Keratinocyte (primary cell): ENCODE data around the gene CYP4B1. TPM values are rescaled to one million over a fixed set of nuclear protein-coding genes. Genes with fewer than 3 reads are reported as not detected.

Experiments used
- DNase-seq: peaks from one replicate; pipeline ENCODE4 v3.0.0-alpha.2; 2011; ENCODE audit warnings: low read depth, missing footprints, low spot score
- FAIRE-seq: peaks from 2 replicates; lab custom pipeline; 2011; peaks lifted over from hg19 to GRCh38; lab: Jason Lieb, UNC
- H2AFZ ChIP-seq: 2 replicates; pipeline ENCODE4 v1.6.0; 2012; ENCODE audit warnings: low read length, control low read depth, inconsistent platforms; ENCODE audit not compliant: control insufficient read depth
- H3K27ac ChIP-seq: 2 replicates; pipeline ENCODE4 v1.5.1; 2011; ENCODE audit warnings: low read length; ENCODE audit not compliant: control insufficient read depth, insufficient read depth
- H3K27me3 ChIP-seq: 3 replicates; pipeline ENCODE4 v1.6.0; 2011; ENCODE audit warnings: low read length; ENCODE audit not compliant: control insufficient read depth, insufficient read depth; ENCODE audit errors: extremely low read depth
- H3K36me3 ChIP-seq, 2 experiments: 2 replicates in 1 of 2; 3 replicates in 1 of 2; pipeline ENCODE4 v1.5.1; 2011; ENCODE audit warnings: low read length in 2 of 2, mild to moderate bottlenecking in 1 of 2; ENCODE audit not compliant: control insufficient read depth in 2 of 2, insufficient read depth in 2 of 2; ENCODE audit errors: extremely low read depth in 1 of 2
- H3K4me1 ChIP-seq: 3 replicates; pipeline ENCODE4 v1.5.1; 2011; ENCODE audit warnings: low read length; ENCODE audit not compliant: control insufficient read depth, insufficient read depth; ENCODE audit errors: extremely low read depth
- H3K4me2 ChIP-seq: 3 replicates; pipeline ENCODE4 v1.6.0; 2011; ENCODE audit warnings: low read depth, low read length; ENCODE audit not compliant: control insufficient read depth, insufficient read depth; ENCODE audit errors: extremely low read depth
- H3K4me3 ChIP-seq, 3 experiments: fragments of 200-600 bp in 1 of 3; sonication (generic) in 1 of 3; 2 replicates in 2 of 3; 3 replicates in 1 of 3; pipeline ENCODE4 v1.5.1; 2011 to 2016; ENCODE audit warnings: low read length in 3 of 3, mild to moderate bottlenecking in 3 of 3, control low read depth in 2 of 3, inconsistent platforms in 1 of 3, low read depth in 1 of 3, mixed read lengths in 1 of 3, mixed run types in 1 of 3, moderate library complexity in 1 of 3; ENCODE audit not compliant: control insufficient read depth in 2 of 3, insufficient read depth in 2 of 3; ENCODE audit errors: extremely low read depth in 1 of 3
- H3K79me2 ChIP-seq: 2 replicates; pipeline ENCODE4 v1.6.0; 2012; ENCODE audit warnings: low read length; ENCODE audit not compliant: control insufficient read depth, insufficient read depth
- H3K9ac ChIP-seq: 3 replicates; pipeline ENCODE4 v1.6.0; 2011; ENCODE audit warnings: low read length; ENCODE audit not compliant: control insufficient read depth, insufficient read depth; ENCODE audit errors: extremely low read depth
- H3K9me1 ChIP-seq: 3 replicates; pipeline ENCODE4 v1.6.0; 2011; ENCODE audit warnings: low read length; ENCODE audit not compliant: control insufficient read depth, insufficient read depth; ENCODE audit errors: extremely low read depth
- H3K9me3 ChIP-seq: 2 replicates; pipeline ENCODE4 v1.5.1; 2012; ENCODE audit warnings: low read depth, low read length; ENCODE audit not compliant: control insufficient read depth
- H4K20me1 ChIP-seq: 3 replicates; pipeline ENCODE4 v1.6.0; 2011; ENCODE audit warnings: low read length; ENCODE audit not compliant: control insufficient read depth, insufficient read depth; ENCODE audit errors: extremely low read depth
- EZH2 ChIP-seq: IDR thresholded peaks from one replicate; pipeline ENCODE4 v1.6.1; 2012; ENCODE audit warnings: inconsistent platforms, mild to moderate bottlenecking, low read length, moderate library complexity
- dilution Hi-C: fragments of 300-500 bp; cut with MboI; formaldehyde crosslinking; loops from one replicate; pipeline ENCODE4 v1.7.0; 2020; ENCODE audit warnings: low sequenced_read_pairs; ENCODE audit not compliant: extremely low pct_ligation_motif_present
- polyA plus RNA-seq, 5 experiments: library from polyadenylated mRNA; depleted of rRNA in 3 of 5; stranded (reverse) in 3 of 5; stranded (forward) in 1 of 5; unstranded in 1 of 5; fragments of >200 nt; gene quantifications; 1 replicate in 1 of 5; 2 replicates in 3 of 5; 3 replicates in 1 of 5; pipeline versions ENCODE4 v1.2.1 to v1.2.3, GENCODE V29; 2011 to 2012; ENCODE audit warnings: missing spikeins in 2 of 5, low read depth in 1 of 5, low replicate concordance in 1 of 5
- TF ChIP-seq, protein P1 (sequence below), 3 experiments: IDR thresholded peaks in 1 of 3; conservative IDR thresholded peaks in 1 of 3; optimal IDR thresholded peaks in 1 of 3; 2 replicates in 2 of 3; 3 replicates in 1 of 3; pipeline versions ENCODE3 to v1.5.1; 2011; ENCODE audit warnings: low read length in 3 of 3, mild to moderate bottlenecking in 3 of 3, moderate library complexity in 2 of 3, control low read depth in 1 of 3, inconsistent platforms in 1 of 3; ENCODE audit not compliant: insufficient read depth in 2 of 3; ENCODE audit errors: extremely low read depth in 1 of 3

Gene CYP4B1
- polyA plus RNA-seq, 1 donor (not counting 4 experiments of a cell fraction or from before 2014, with no cell fraction given), result 2.1 TPM

- H3K4me2 ChIP-seq, result no peak overlapping the region
- no peak overlapping the region for H3K4me3 ChIP-seq
- TF ChIP-seq, protein P1, sequence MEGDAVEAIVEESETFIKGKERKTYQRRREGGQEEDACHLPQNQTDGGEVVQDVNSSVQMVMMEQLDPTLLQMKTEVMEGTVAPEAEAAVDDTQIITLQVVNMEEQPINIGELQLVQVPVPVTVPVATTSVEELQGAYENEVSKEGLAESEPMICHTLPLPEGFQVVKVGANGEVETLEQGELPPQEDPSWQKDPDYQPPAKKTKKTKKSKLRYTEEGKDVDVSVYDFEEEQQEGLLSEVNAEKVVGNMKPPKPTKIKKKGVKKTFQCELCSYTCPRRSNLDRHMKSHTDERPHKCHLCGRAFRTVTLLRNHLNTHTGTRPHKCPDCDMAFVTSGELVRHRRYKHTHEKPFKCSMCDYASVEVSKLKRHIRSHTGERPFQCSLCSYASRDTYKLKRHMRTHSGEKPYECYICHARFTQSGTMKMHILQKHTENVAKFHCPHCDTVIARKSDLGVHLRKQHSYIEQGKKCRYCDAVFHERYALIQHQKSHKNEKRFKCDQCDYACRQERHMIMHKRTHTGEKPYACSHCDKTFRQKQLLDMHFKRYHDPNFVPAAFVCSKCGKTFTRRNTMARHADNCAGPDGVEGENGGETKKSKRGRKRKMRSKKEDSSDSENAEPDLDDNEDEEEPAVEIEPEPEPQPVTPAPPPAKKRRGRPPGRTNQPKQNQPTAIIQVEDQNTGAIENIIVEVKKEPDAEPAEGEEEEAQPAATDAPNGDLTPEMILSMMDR (optimal IDR thresholded peaks at IDR 0.05 in 1 of 3, IDR thresholded peaks at IDR 0.05 in 1 of 3, conservative IDR thresholded peaks at IDR 0.05 in 1 of 3; ENCODE audit: extremely low read depth in 1 of 3, insufficient read depth in 2 of 3, low read length in 3 of 3), result no peak
- TF ChIP-seq EZH2, result no peak
- no peak for DNase-seq
- no peak overlapping the region for H3K27ac ChIP-seq
- H3K9ac ChIP-seq, result no peak overlapping the region
- no peaks in the 10 kb centered on the region for H3K36me3 ChIP-seq
- H3K9me1 ChIP-seq, result no peaks in the 10 kb centered on the region
- H3K4me1 ChIP-seq, result peaks cover 6% of the 10 kb centered on the region
- no peaks in the 10 kb centered on the region for H4K20me1 ChIP-seq
- peaks cover 4% of the 10 kb centered on the region for H3K27me3 ChIP-seq
- dilution Hi-C loops, result no loop called here
- H2AFZ ChIP-seq, result no peak overlapping the region
- no peak for FAIRE-seq
- no peaks in the 10 kb centered on the region for H3K79me2 ChIP-seq
- H3K9me3 ChIP-seq, result no peaks in the 10 kb centered on the region
These were observed 8.5 kb downstream of the CYP4B1 start for GRCh38 chr1:46807046-46807972.

DNA sequence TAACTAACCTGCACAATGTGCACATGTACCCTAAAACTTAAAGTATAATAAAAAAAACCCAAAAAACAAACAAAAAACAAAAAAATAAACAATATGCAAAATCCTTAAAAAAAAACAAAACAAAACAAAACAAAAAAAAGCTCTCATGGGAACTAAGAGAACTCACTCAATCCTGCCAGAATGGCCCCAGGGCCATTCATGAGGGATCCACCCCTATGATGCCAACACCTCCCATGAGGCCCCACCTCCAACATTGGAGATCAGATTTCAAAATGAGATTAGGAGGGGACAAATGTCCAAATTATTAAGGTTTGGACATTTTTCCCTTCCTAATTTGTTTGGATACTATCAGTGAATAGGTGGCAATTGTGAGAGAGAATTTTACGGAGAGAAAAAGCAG is 10.2 kb downstream of the CYP4B1 start:
- H3K4me2 ChIP-seq, result no peak overlapping the region
- TF ChIP-seq, protein P1 (optimal IDR thresholded peaks at IDR 0.05 in 1 of 3, IDR thresholded peaks at IDR 0.05 in 1 of 3, conservative IDR thresholded peaks at IDR 0.05 in 1 of 3; ENCODE audit: extremely low read depth in 1 of 3, insufficient read depth in 2 of 3, low read length in 3 of 3), result no peak
- no peak for TF ChIP-seq EZH2
- H2AFZ ChIP-seq, result no peak overlapping the region
- no peaks in the 10 kb centered on the region for H3K36me3 ChIP-seq
- no peak overlapping the region for H3K9ac ChIP-seq
- no peak overlapping the region for H3K27ac ChIP-seq
- no peak overlapping the region for H3K4me3 ChIP-seq
- H3K9me1 ChIP-seq, result no peaks in the 10 kb centered on the region
- DNase-seq, result no peak
- H3K27me3 ChIP-seq, result peaks cover 4% of the 10 kb centered on the region
- no peaks in the 10 kb centered on the region for H3K79me2 ChIP-seq
- dilution Hi-C loops, result no loop called here
- H3K4me1 ChIP-seq, result peaks cover 3% of the 10 kb centered on the region
- H3K9me3 ChIP-seq, result no peaks in the 10 kb centered on the region
- H4K20me1 ChIP-seq, result no peaks in the 10 kb centered on the region
- no peak for FAIRE-seq
